ENCODE measurements around the gene HDDC3. TPM values are rescaled to one million over a fixed set of nuclear protein-coding genes. Genes with fewer than 3 reads are reported as not detected.

Gene HDDC3
- polyA plus RNA-seq, 3 donors, result 11.6 to 19.7 (median 14.8) TPM

- no peaks in the 10 kb centered on the region for H3K27me3 ChIP-seq (ENCODE audit: control insufficient read depth in 2 of 2, insufficient read depth in 2 of 2, low read length in 2 of 2)
- peak overlapping the region in 1 of 2 donors; percentile 22 for H3K27ac ChIP-seq (ENCODE audit: low read depth in 1 of 2, low read length in 2 of 2)
- H4K20me1 ChIP-seq (ENCODE audit: insufficient read depth, low read length), result peaks cover 96% of the 10 kb centered on the region
- no peaks in the 10 kb centered on the region for H3K9me3 ChIP-seq (replicated peaks in 1 of 2; ENCODE audit: control insufficient read depth in 1 of 2, insufficient read depth in 1 of 2, low read length in 2 of 2)
- no peak overlapping the region for H3K4me3 Mint-ChIP-seq
- no peak overlapping the region for H2AFZ ChIP-seq (ENCODE audit: insufficient read depth, low read depth, low read length, poor library complexity, severe bottlenecking)
- peaks cover 0 to 2% (median 0%) of the 10 kb centered on the region in 3 donors for H3K27me3 Mint-ChIP-seq (ENCODE audit: low read depth in 3 of 3)
- intact Hi-C loops (cut with micrococcal nuclease), result no loop called here
- H3K79me2 ChIP-seq (ENCODE audit: insufficient read depth, low read length), result peaks cover 60% of the 10 kb centered on the region
- H3K36me3 ChIP-seq (replicated peaks in 1 of 2; ENCODE audit: control insufficient read depth in 1 of 2, insufficient read depth in 2 of 2, low read length in 2 of 2), result peaks cover 83 to 85% of the 10 kb centered on the region in 2 donors
- H3K9me3 Mint-ChIP-seq, result no peaks in the 10 kb centered on the region
- peak overlapping the region in 5 of 7 donors; percentile 46 to 89 (median 69) for H3K27ac Mint-ChIP-seq
- H3K9ac ChIP-seq (ENCODE audit: insufficient read depth, low read length, poor library complexity, severe bottlenecking), result no peak overlapping the region
- H3K4me2 ChIP-seq (replicated peaks; ENCODE audit: extremely low read depth, low read length, poor library complexity, severe bottlenecking), result no peak overlapping the region
- 97% methylated on average over 20 of the region's 29 CpGs for WGBS (ENCODE audit: insufficient coverage)
- no peak overlapping the region for H3K4me3 ChIP-seq (replicated peaks in 1 of 3; ENCODE audit: low read depth in 2 of 3, low read length in 3 of 3)
- TF ChIP-seq CTCF (IDR thresholded peaks at IDR 0.05), result no peak
- no peak for DNase-seq
- H3K36me3 Mint-ChIP-seq, result peaks cover 62 to 88% of the 10 kb centered on the region in 2 donors
- H3K4me1 Mint-ChIP-seq, result peaks cover 34% of the 10 kb centered on the region
- H3K4me1 ChIP-seq (ENCODE audit: control insufficient read depth in 1 of 2, insufficient read depth in 2 of 2, low read length in 2 of 2), result peaks cover 33 to 44% of the 10 kb centered on the region in 2 donors
These were observed 39.7 kb downstream of the HDDC3 start for GRCh38 chr15:90892498-90893174.

- H3K27ac Mint-ChIP-seq, result peak overlapping the region in 5 of 7 donors; percentile 14 to 89 (median 68)
- no peak for DNase-seq
- TF ChIP-seq CTCF (IDR thresholded peaks at IDR 0.05), result no peak
- Histone ChIP-seq H3K9me3 (replicated peaks in 1 of 2; ENCODE audit: control insufficient read depth in 1 of 2, insufficient read depth in 1 of 2, low read length in 2 of 2) (no peaks in the 10 kb centered on the region), H4K20me1 (ENCODE audit: insufficient read depth, low read length) (peaks cover 99% of the 10 kb centered on the region), H3K27ac (ENCODE audit: low read depth in 1 of 2, low read length in 2 of 2) (no peak overlapping the region), H3K79me2 (ENCODE audit: insufficient read depth, low read length) (peaks cover 66% of the 10 kb centered on the region), H3K4me3 (replicated peaks in 1 of 3; ENCODE audit: low read depth in 2 of 3, low read length in 3 of 3) (no peak overlapping the region), H3K4me1 (ENCODE audit: control insufficient read depth in 1 of 2, insufficient read depth in 2 of 2, low read length in 2 of 2) (peaks cover 32 to 44% of the 10 kb centered on the region in 2 donors), H3K9ac (ENCODE audit: insufficient read depth, low read length, poor library complexity, severe bottlenecking) (no peak overlapping the region), H3K27me3 (ENCODE audit: control insufficient read depth in 2 of 2, insufficient read depth in 2 of 2, low read length in 2 of 2) (no peaks in the 10 kb centered on the region), H3K4me2 (replicated peaks; ENCODE audit: extremely low read depth, low read length, poor library complexity, severe bottlenecking) (no peak overlapping the region), H3K36me3 (replicated peaks in 1 of 2; ENCODE audit: control insufficient read depth in 1 of 2, insufficient read depth in 2 of 2, low read length in 2 of 2) (peaks cover 90 to 91% of the 10 kb centered on the region in 2 donors), H2AFZ (ENCODE audit: insufficient read depth, low read depth, low read length, poor library complexity, severe bottlenecking) (no peak overlapping the region)
- peaks cover 34% of the 10 kb centered on the region for H3K4me1 Mint-ChIP-seq
- intact Hi-C loops (cut with micrococcal nuclease), result no loop called here
- H3K9me3 Mint-ChIP-seq, result no peaks in the 10 kb centered on the region
- no peak overlapping the region for H3K4me3 Mint-ChIP-seq
- H3K27me3 Mint-ChIP-seq (ENCODE audit: low read depth in 3 of 3), result peaks cover 0 to 1% (median 0%) of the 10 kb centered on the region in 3 donors
- WGBS (ENCODE audit: insufficient coverage), result 95% methylated on average over 8 of the region's 11 CpGs
- peaks cover 66 to 92% of the 10 kb centered on the region in 2 donors for H3K36me3 Mint-ChIP-seq
These were observed 40.3 kb downstream of the HDDC3 start for GRCh38 chr15:90892023-90892422.
